GM12873 (cell line): ENCODE data around the gene PLSCR2.

ENCODE experiments used
- CTCF ChIP-seq: IDR thresholded peaks from 2 replicates; pipeline ENCODE4 v1.5.1; 2012; ENCODE audit warnings: low read depth, mild to moderate bottlenecking, moderate library complexity, low read length, control low read depth; ENCODE audit not compliant: insufficient read depth; ENCODE audit errors: missing control alignments

PLSCR2 gene

GRCh38 chr3:146469150-146470017 lies at the start of gene PLSCR2:
PLSCR2 (minus strand) TSS chr3:146469561; CDS start chr3:146459904, 9,657 bp downstream.
- no peak for TF ChIP-seq CTCF

- no peak for TF ChIP-seq CTCF
Observed at GRCh38 chr3:146517684-146518435, 48.5 kb upstream of the PLSCR2 start.

- TF ChIP-seq CTCF: no peak
Observed at GRCh38 chr3:146513386-146514051, 44.2 kb upstream of the PLSCR2 start.

GRCh38 chr3:146511402-146512134 lies 42.2 kb upstream of the PLSCR2 start:
- TF ChIP-seq CTCF: no peak

- no peak for TF ChIP-seq CTCF
Observed at GRCh38 chr3:146507331-146508120, 38.2 kb upstream of the PLSCR2 start.

- no peak for TF ChIP-seq CTCF
Observed at GRCh38 chr3:146505516-146505915, 36.2 kb upstream of the PLSCR2 start.
